ENCODE measurements around the gene SLC27A2.

Gene SLC27A2

GRCh38 chr15:50192164-50192563 lies 10.2 kb downstream of the SLC27A2 start:
- Histone ChIP-seq H3K4me1 (ENCODE audit: insufficient read depth, low read length) (peaks cover 5% of the 10 kb centered on the region), H3K36me3 (ENCODE audit: insufficient read depth, low read length) (no peaks in the 10 kb centered on the region), H3K27me3 (ENCODE audit: insufficient read depth, low read length) (no peaks in the 10 kb centered on the region), H3K4me3 (ENCODE audit: low read length) (no peak overlapping the region), H3K9me3 (ENCODE audit: insufficient read depth, low read depth, low read length) (no peaks in the 10 kb centered on the region), H3K9ac (ENCODE audit: low read depth, low read length) (no peak overlapping the region), H3K27ac (ENCODE audit: low read depth, low read length) (no peak overlapping the region)
- no CpG with 5 or more reads among the region's 1 CpG for WGBS

- Histone ChIP-seq H3K4me3 (ENCODE audit: low read length) (no peak overlapping the region), H3K27me3 (ENCODE audit: insufficient read depth, low read length) (no peaks in the 10 kb centered on the region), H3K9me3 (ENCODE audit: insufficient read depth, low read depth, low read length) (no peaks in the 10 kb centered on the region), H3K4me1 (ENCODE audit: insufficient read depth, low read length) (no peaks in the 10 kb centered on the region; the same call in 1 of the 2 replicates), H3K27ac (ENCODE audit: low read depth, low read length) (no peak overlapping the region), H3K36me3 (ENCODE audit: insufficient read depth, low read length) (no peaks in the 10 kb centered on the region), H3K9ac (ENCODE audit: low read depth, low read length) (no peak overlapping the region)
- WGBS: 87% methylated on average over 6 of the region's 6 CpGs
Measured at GRCh38 chr15:50192926-50193620, 11.1 kb downstream of the SLC27A2 start.

GRCh38 chr15:50202003-50202402 lies 20.0 kb downstream of the SLC27A2 start:
- Histone ChIP-seq H3K36me3 (ENCODE audit: insufficient read depth, low read length) (no peaks in the 10 kb centered on the region), H3K4me3 (ENCODE audit: low read length) (no peak overlapping the region), H3K4me1 (ENCODE audit: insufficient read depth, low read length) (no peaks in the 10 kb centered on the region), H3K9me3 (ENCODE audit: insufficient read depth, low read depth, low read length) (no peaks in the 10 kb centered on the region), H3K9ac (ENCODE audit: low read depth, low read length) (no peak overlapping the region), H3K27ac (ENCODE audit: low read depth, low read length) (no peak overlapping the region), H3K27me3 (ENCODE audit: insufficient read depth, low read length) (no peaks in the 10 kb centered on the region)

GRCh38 chr15:50206020-50206419 lies 24.0 kb downstream of the SLC27A2 start:
- Histone ChIP-seq H3K4me3 (ENCODE audit: low read length) (no peak overlapping the region), H3K4me1 (ENCODE audit: insufficient read depth, low read length) (no peaks in the 10 kb centered on the region), H3K27me3 (ENCODE audit: insufficient read depth, low read length) (no peaks in the 10 kb centered on the region), H3K36me3 (ENCODE audit: insufficient read depth, low read length) (no peaks in the 10 kb centered on the region), H3K9ac (ENCODE audit: low read depth, low read length) (no peak overlapping the region), H3K27ac (ENCODE audit: low read depth, low read length) (no peak overlapping the region), H3K9me3 (ENCODE audit: insufficient read depth, low read depth, low read length) (no peaks in the 10 kb centered on the region)
- WGBS: 88% methylated on average over 5 of the region's 5 CpGs

- no peak overlapping the region for H3K4me3 ChIP-seq (ENCODE audit: low read length)
- no peaks in the 10 kb centered on the region for H3K27me3 ChIP-seq (ENCODE audit: insufficient read depth, low read length)
- no peak overlapping the region for H3K27ac ChIP-seq (ENCODE audit: low read depth, low read length)
- H3K36me3 ChIP-seq (ENCODE audit: insufficient read depth, low read length): no peaks in the 10 kb centered on the region
- 90% methylated on average over 3 of the region's 4 CpGs for WGBS
- H3K9me3 ChIP-seq (ENCODE audit: insufficient read depth, low read depth, low read length): no peaks in the 10 kb centered on the region
- no peak overlapping the region for H3K9ac ChIP-seq (ENCODE audit: low read depth, low read length)
- no peaks in the 10 kb centered on the region for H3K4me1 ChIP-seq (ENCODE audit: insufficient read depth, low read length)
Measured at GRCh38 chr15:50209809-50210208, 27.8 kb downstream of the SLC27A2 start.

- H3K4me3 ChIP-seq (ENCODE audit: low read length): no peak overlapping the region
- no peak overlapping the region for H3K9ac ChIP-seq (ENCODE audit: low read depth, low read length)
- no peaks in the 10 kb centered on the region for H3K36me3 ChIP-seq (ENCODE audit: insufficient read depth, low read length)
- H3K4me1 ChIP-seq (ENCODE audit: insufficient read depth, low read length): no peaks in the 10 kb centered on the region
- H3K9me3 ChIP-seq (ENCODE audit: insufficient read depth, low read depth, low read length): no peaks in the 10 kb centered on the region
- H3K27ac ChIP-seq (ENCODE audit: low read depth, low read length): no peak overlapping the region
- H3K27me3 ChIP-seq (ENCODE audit: insufficient read depth, low read length): no peaks in the 10 kb centered on the region
- WGBS: 82% methylated on average over 8 of the region's 8 CpGs
Measured at GRCh38 chr15:50210462-50211157, 28.6 kb downstream of the SLC27A2 start.

GRCh38 chr15:50218291-50218690 lies 36.3 kb downstream of the SLC27A2 start:
- Histone ChIP-seq H3K36me3 (ENCODE audit: insufficient read depth, low read length) (no peaks in the 10 kb centered on the region), H3K9ac (ENCODE audit: low read depth, low read length) (no peak overlapping the region), H3K9me3 (ENCODE audit: insufficient read depth, low read depth, low read length) (no peaks in the 10 kb centered on the region), H3K4me1 (ENCODE audit: insufficient read depth, low read length) (peaks cover 3% of the 10 kb centered on the region; the same call in 1 of the 2 replicates), H3K27ac (ENCODE audit: low read depth, low read length) (no peak overlapping the region), H3K27me3 (ENCODE audit: insufficient read depth, low read length) (no peaks in the 10 kb centered on the region), H3K4me3 (ENCODE audit: low read length) (no peak overlapping the region)
- 90% methylated on average over 1 of the region's 1 CpG for WGBS

GRCh38 chr15:50218691-50219090 lies 36.7 kb downstream of the SLC27A2 start:
- no peak overlapping the region for H3K4me3 ChIP-seq (ENCODE audit: low read length)
- H3K9me3 ChIP-seq (ENCODE audit: insufficient read depth, low read depth, low read length): no peaks in the 10 kb centered on the region
- no peak overlapping the region for H3K27ac ChIP-seq (ENCODE audit: low read depth, low read length)
- WGBS: 100% methylated on average over 1 of the region's 1 CpG
- peaks cover 3% of the 10 kb centered on the region; the same call in 1 of the 2 replicates for H3K4me1 ChIP-seq (ENCODE audit: insufficient read depth, low read length)
- H3K27me3 ChIP-seq (ENCODE audit: insufficient read depth, low read length): no peaks in the 10 kb centered on the region
- H3K9ac ChIP-seq (ENCODE audit: low read depth, low read length): no peak overlapping the region
- H3K36me3 ChIP-seq (ENCODE audit: insufficient read depth, low read length): no peaks in the 10 kb centered on the region

GRCh38 chr15:50219820-50220219 lies 37.8 kb downstream of the SLC27A2 start:
- 95% methylated on average over 2 of the region's 2 CpGs for WGBS

GRCh38 chr15:50222181-50222580 lies 40.2 kb downstream of the SLC27A2 start:
- WGBS: 91% methylated on average over 2 of the region's 2 CpGs
- Histone ChIP-seq H3K27ac (ENCODE audit: low read depth, low read length) (no peak overlapping the region), H3K4me1 (ENCODE audit: insufficient read depth, low read length) (peaks cover 3% of the 10 kb centered on the region; the same call in 1 of the 2 replicates), H3K36me3 (ENCODE audit: insufficient read depth, low read length) (no peaks in the 10 kb centered on the region), H3K27me3 (ENCODE audit: insufficient read depth, low read length) (no peaks in the 10 kb centered on the region), H3K9ac (ENCODE audit: low read depth, low read length) (no peak overlapping the region), H3K9me3 (ENCODE audit: insufficient read depth, low read depth, low read length) (no peaks in the 10 kb centered on the region), H3K4me3 (ENCODE audit: low read length) (no peak overlapping the region)

More at GRCh38 chr15:50219820-50220219, 37.8 kb downstream of the SLC27A2 start:
- H3K4me3 ChIP-seq (ENCODE audit: low read length): no peak overlapping the region
- peaks cover 3% of the 10 kb centered on the region; the same call in 1 of the 2 replicates for H3K4me1 ChIP-seq (ENCODE audit: insufficient read depth, low read length)
- no peak overlapping the region for H3K27ac ChIP-seq (ENCODE audit: low read depth, low read length)
- no peaks in the 10 kb centered on the region for H3K27me3 ChIP-seq (ENCODE audit: insufficient read depth, low read length)
- H3K9me3 ChIP-seq (ENCODE audit: insufficient read depth, low read depth, low read length): no peaks in the 10 kb centered on the region
- no peaks in the 10 kb centered on the region for H3K36me3 ChIP-seq (ENCODE audit: insufficient read depth, low read length)
- no peak overlapping the region for H3K9ac ChIP-seq (ENCODE audit: low read depth, low read length)

- H3K9me3 ChIP-seq (ENCODE audit: insufficient read depth, low read depth, low read length): no peaks in the 10 kb centered on the region
- no peak overlapping the region for H3K27ac ChIP-seq (ENCODE audit: low read depth, low read length)
- no peak overlapping the region for H3K4me3 ChIP-seq (ENCODE audit: low read length)
- 93% methylated on average over 4 of the region's 5 CpGs for WGBS
- no peak overlapping the region for H3K9ac ChIP-seq (ENCODE audit: low read depth, low read length)
- H3K4me1 ChIP-seq (ENCODE audit: insufficient read depth, low read length): no peaks in the 10 kb centered on the region
- no peaks in the 10 kb centered on the region for H3K27me3 ChIP-seq (ENCODE audit: insufficient read depth, low read length)
- no peaks in the 10 kb centered on the region for H3K36me3 ChIP-seq (ENCODE audit: insufficient read depth, low read length)
Measured at GRCh38 chr15:50224606-50225005, 42.6 kb downstream of the SLC27A2 start.
